Esophagus squamous epithelium (tissue), 5 donors: ENCODE measurements around the gene DDX46. TPM values are rescaled to one million over a fixed set of nuclear protein-coding genes. Genes with fewer than 3 reads are reported as not detected.

Source experiments
- DNase-seq: peaks from one replicate; lab custom pipeline; 2025; lab: John Stamatoyannopoulos, UW
- H3K27ac ChIP-seq, 4 donors: fragments of 200-600 bp; sonication (generic); one replicate each; pipeline ENCODE4 v1.5.1; 2016 to 2019; ENCODE audit warnings: mild to moderate bottlenecking in 1 of 4
- H3K27me3 ChIP-seq, 4 donors: fragments of 200-600 bp; sonication (generic); 1 replicate in 3 of 4; 2 replicates in 1 of 4; pipeline versions ENCODE4 v1.5.1 to v1.6.0; 2017 to 2021; ENCODE audit warnings: antibody characterized with exemption in 1 of 4
- H3K36me3 ChIP-seq, 3 donors: fragments of 200-600 bp; sonication (generic); one replicate each; pipeline ENCODE4 v1.5.1; 2016 to 2019
- H3K4me1 ChIP-seq, 3 donors: fragments of 200-600 bp; sonication (generic); one replicate each; pipeline ENCODE4 v1.5.1; 2017 to 2019
- H3K4me3 ChIP-seq, 4 donors: fragments of 200-600 bp; sonication (generic); 1 replicate in 3 of 4; 2 replicates in 1 of 4; pipeline ENCODE4 v1.5.1; 2016 to 2019; ENCODE audit warnings: mild to moderate bottlenecking in 2 of 4, moderate library complexity in 1 of 4
- H3K9me3 ChIP-seq, 3 donors: fragments of 200-600 bp; sonication (generic); one replicate each; pipeline ENCODE4 v1.5.1; 2016 to 2019
- CTCF ChIP-seq, 6 experiments: fragments of 450-650 bp in 4 of 6; fragments of 200-600 bp in 2 of 6; sonication (generic) in 2 of 6; IDR thresholded peaks; one replicate each; pipeline ENCODE4 v1.5.1; 2016 to 2019; ENCODE audit warnings: antibody characterized with exemption in 6 of 6, mild to moderate bottlenecking in 4 of 6, moderate library complexity in 4 of 6
- POLR2A ChIP-seq, 4 donors: fragments of 450-650 bp; IDR thresholded peaks; one replicate each; pipeline ENCODE4 v1.6.1; 2017; ENCODE audit warnings: antibody characterized with exemption in 4 of 4, mild to moderate bottlenecking in 4 of 4, moderate library complexity in 3 of 4
- WGBS, 2 donors: methylation state at CpG; one replicate each; pipeline ENCODE4 v1.1.5; 2018; 5-methylcytosine and 5-hydroxymethylcytosine counted together
- intact Hi-C: fragments of 100-400 bp; cut with DNase I; formaldehyde crosslinking; loops from one replicate; pipeline ENCODE4 v1.15.0; 2022
- total RNA-seq, 4 donors: library from RNA; depleted of rRNA; stranded (reverse); fragments of >200 nt; gene quantifications; one replicate each; pipeline ENCODE4 v1.1.0, GENCODE V29; 2016
- donor health status: DM: yes; HTN: yes; CAD: no.

DDX46 gene
- total RNA-seq, 4 donors from 2014 or later, result 19.6 to 39.9 (median 30.6) TPM

DNA sequence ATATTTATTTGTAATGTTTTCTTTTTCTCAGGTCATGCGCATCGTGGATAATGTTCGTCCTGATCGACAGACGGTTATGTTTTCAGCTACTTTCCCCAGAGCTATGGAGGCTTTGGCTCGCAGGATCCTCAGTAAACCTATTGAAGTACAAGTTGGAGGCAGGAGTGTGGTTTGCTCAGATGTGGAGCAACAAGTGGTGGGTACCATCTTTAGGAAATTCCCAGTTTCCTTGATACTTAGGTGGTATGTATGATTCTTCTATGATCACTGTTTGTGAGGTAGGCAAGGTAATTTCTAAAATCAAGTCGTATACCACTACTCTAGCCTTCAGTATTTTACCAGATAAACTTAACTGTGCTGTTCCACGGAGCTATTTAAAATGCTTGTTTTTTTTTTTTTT lies 36.2 kb downstream of the DDX46 start:
- intact Hi-C loops, result no loop called here
- Histone ChIP-seq H3K27me3 (no peaks in the 10 kb centered on the region), H3K4me3 (no peak overlapping the region), H3K4me1 (no peaks in the 10 kb centered on the region), H3K9me3 (no peaks in the 10 kb centered on the region), H3K27ac (no peak overlapping the region), H3K36me3 (peaks cover 8 to 100% (median 63%) of the 10 kb centered on the region in 3 donors)
- TF ChIP-seq POLR2A (IDR thresholded peaks at IDR 0.05), result no peak
- no peak for TF ChIP-seq CTCF (IDR thresholded peaks at IDR 0.05)
- 92 to 97% methylated on average over 8 of the region's 8 CpGs for WGBS, 2 donors
- no peak for DNase-seq

DNA sequence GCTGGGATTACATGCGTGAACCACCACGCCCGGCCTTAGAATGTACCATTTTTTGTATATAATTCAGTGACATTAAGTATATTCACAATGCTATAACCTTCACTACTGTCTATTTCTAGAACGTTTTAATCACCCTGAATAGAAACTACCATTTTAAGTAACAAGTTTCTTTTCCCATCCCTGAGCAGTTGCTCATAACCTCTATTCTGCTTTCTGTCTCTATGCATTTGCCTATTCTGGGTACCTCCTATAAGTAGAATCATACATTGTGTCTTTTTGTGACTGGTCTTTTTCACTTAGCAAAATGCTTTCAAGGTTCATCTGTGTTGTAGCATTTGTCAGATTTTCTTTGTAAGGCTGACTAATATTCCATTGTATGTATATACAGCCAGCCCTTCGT lies 39.9 kb downstream of the DDX46 start:
- Histone ChIP-seq H3K4me1 (no peaks in the 10 kb centered on the region), H3K9me3 (no peaks in the 10 kb centered on the region), H3K4me3 (no peak overlapping the region), H3K36me3 (peaks cover 8 to 100% (median 36%) of the 10 kb centered on the region in 3 donors), H3K27ac (no peak overlapping the region), H3K27me3 (no peaks in the 10 kb centered on the region)
- DNase-seq, result no peak
- no peak for TF ChIP-seq CTCF (IDR thresholded peaks at IDR 0.05)
- intact Hi-C loops, result no loop called here
- 78 to 85% methylated on average over 5 of the region's 5 CpGs for WGBS, 2 donors

- TF ChIP-seq CTCF (IDR thresholded peaks at IDR 0.05) (no peak), POLR2A (IDR thresholded peaks at IDR 0.05) (no peak)
- Histone ChIP-seq H3K4me3 (no peak overlapping the region), H3K27ac (no peak overlapping the region), H3K36me3 (peaks cover 0 to 90% (median 5%) of the 10 kb centered on the region in 3 donors), H3K9me3 (no peaks in the 10 kb centered on the region), H3K27me3 (no peaks in the 10 kb centered on the region), H3K4me1 (no peaks in the 10 kb centered on the region)
- intact Hi-C loops, result no loop called here
- WGBS, 2 donors, result 87% methylated on average over 4 of the region's 4 CpGs
- no peak for DNase-seq
Measured at GRCh38 chr5:134803821-134804220, 45.2 kb downstream of the DDX46 start.

GRCh38 chr5:134813407-134813806 lies 54.8 kb downstream of the DDX46 start:
- no peak for TF ChIP-seq POLR2A (IDR thresholded peaks at IDR 0.05)
- TF ChIP-seq CTCF (IDR thresholded peaks at IDR 0.05), result no peak
- intact Hi-C loops, result no loop called here
- Histone ChIP-seq H3K27me3 (no peaks in the 10 kb centered on the region), H3K27ac (no peak overlapping the region), H3K9me3 (no peaks in the 10 kb centered on the region), H3K4me3 (no peak overlapping the region), H3K4me1 (no peaks in the 10 kb centered on the region), H3K36me3 (peaks cover 0 to 100% (median 16%) of the 10 kb centered on the region in 3 donors)
- DNase-seq, result no peak
- 65 to 93% methylated on average over 2 of the region's 2 CpGs for whole genome bisulfite sequencing, 2 donors

DNA sequence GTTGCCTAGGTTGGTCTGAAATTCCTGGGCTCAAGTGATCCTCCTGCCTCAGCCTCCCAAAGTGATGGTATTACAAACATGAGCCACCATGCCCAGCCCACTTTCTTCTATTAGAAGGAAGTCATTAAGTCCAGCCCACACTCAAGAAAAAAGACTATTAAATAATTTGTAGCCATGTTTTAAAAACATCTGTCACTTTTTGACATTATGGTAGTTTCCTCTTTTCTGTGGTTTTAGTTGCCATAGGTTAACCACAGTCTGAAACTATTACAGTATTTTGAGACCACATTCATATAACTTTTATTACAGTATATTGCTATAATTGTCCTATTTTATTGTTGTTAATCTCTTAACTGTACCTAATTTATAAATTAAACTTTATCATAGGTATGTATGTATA lies 55.2 kb downstream of the DDX46 start:
- no peaks in the 10 kb centered on the region for H3K27me3 ChIP-seq
- H3K4me1 ChIP-seq, result no peaks in the 10 kb centered on the region
- TF ChIP-seq POLR2A (IDR thresholded peaks at IDR 0.05) (no peak), CTCF (IDR thresholded peaks at IDR 0.05) (no peak)
- no peak overlapping the region for H3K27ac ChIP-seq
- no peak for DNase-seq
- H3K9me3 ChIP-seq, result no peaks in the 10 kb centered on the region
- peaks cover 0 to 100% (median 20%) of the 10 kb centered on the region in 3 donors for H3K36me3 ChIP-seq
- H3K4me3 ChIP-seq, result no peak overlapping the region
- intact Hi-C loops, result no loop called here
